ENCODE measurements around the gene KDM8.

KDM8 gene

GRCh38 chr16:27220991-27221390 is 17.7 kb downstream of the KDM8 start:
- DNase-seq (ENCODE audit: low read depth) = no peak
- TF ChIP-seq CTCF (IDR thresholded peaks at IDR 0.05; ENCODE audit: insufficient read depth, low read depth, low read length, missing control alignments) = no peak
- H3K4me3 ChIP-seq (ENCODE audit: low read length) = no peak overlapping the region

- no peak for TF ChIP-seq CTCF (IDR thresholded peaks at IDR 0.05; ENCODE audit: insufficient read depth, low read depth, low read length, missing control alignments)
- no peak for DNase-seq (ENCODE audit: low read depth)
- H3K4me3 ChIP-seq (ENCODE audit: low read length) = no peak overlapping the region
These were observed 18.4 kb downstream of the KDM8 start for GRCh38 chr16:27221576-27222248.

GRCh38 chr16:27222249-27223225 is 19.2 kb downstream of the KDM8 start:
- TF ChIP-seq CTCF (IDR thresholded peaks at IDR 0.05; ENCODE audit: insufficient read depth, low read depth, low read length, missing control alignments) = no peak
- H3K4me3 ChIP-seq (ENCODE audit: low read length) = no peak overlapping the region
- no peak for DNase-seq (ENCODE audit: low read depth)

- H3K4me3 ChIP-seq (ENCODE audit: low read length) = no peak overlapping the region
- DNase-seq (ENCODE audit: low read depth) = no peak
- no peak for TF ChIP-seq CTCF (IDR thresholded peaks at IDR 0.05; ENCODE audit: insufficient read depth, low read depth, low read length, missing control alignments)
These were observed 19.9 kb downstream of the KDM8 start for GRCh38 chr16:27223226-27223610.

GRCh38 chr16:27223701-27224100 is 20.4 kb downstream of the KDM8 start:
- no peak for DNase-seq (ENCODE audit: low read depth)
- no peak overlapping the region for H3K4me3 ChIP-seq (ENCODE audit: low read length)
- no peak for TF ChIP-seq CTCF (IDR thresholded peaks at IDR 0.05; ENCODE audit: insufficient read depth, low read depth, low read length, missing control alignments)

GRCh38 chr16:27224271-27224737 is 21.0 kb downstream of the KDM8 start:
- DNase-seq (ENCODE audit: low read depth) = no peak
- H3K4me3 ChIP-seq (ENCODE audit: low read length) = no peak overlapping the region
- no peak for TF ChIP-seq CTCF (IDR thresholded peaks at IDR 0.05; ENCODE audit: insufficient read depth, low read depth, low read length, missing control alignments)
